Neuronal stem cell (in vitro differentiated cells): ENCODE measurements around the gene CCNT1.

Experiments used
- DNase-seq: peaks from one replicate; pipeline ENCODE4 v3.0.0-alpha.2; 2013; ENCODE audit warnings: low spot score
- H2AFZ ChIP-seq: one replicate; pipeline ENCODE4 v1.6.1; 2013; ENCODE audit warnings: mild to moderate bottlenecking, low read length, inconsistent platforms
- H2AK5ac ChIP-seq: 2 replicates; pipeline ENCODE4 v1.6.1; 2013; ENCODE audit warnings: low read depth, mild to moderate bottlenecking, inconsistent platforms, low read length, moderate library complexity, mixed read lengths
- H2BK120ac ChIP-seq: 2 replicates; pipeline ENCODE4 v1.6.1; 2013; ENCODE audit warnings: low read depth, mild to moderate bottlenecking, inconsistent platforms, low read length, moderate library complexity, mixed read lengths
- H2BK12ac ChIP-seq: one replicate; pipeline ENCODE4 v1.6.1; 2013; ENCODE audit warnings: low read length, inconsistent platforms
- H2BK15ac ChIP-seq: 2 replicates; pipeline ENCODE4 v1.6.1; 2013; ENCODE audit warnings: mild to moderate bottlenecking, low read length, inconsistent platforms, mixed read lengths
- H2BK5ac ChIP-seq: one replicate; pipeline ENCODE4 v1.6.1; 2013; ENCODE audit warnings: inconsistent platforms, mild to moderate bottlenecking, low read length, moderate library complexity
- H3K14ac ChIP-seq: one replicate; pipeline ENCODE4 v1.6.1; 2013; ENCODE audit warnings: low read length, inconsistent platforms
- H3K18ac ChIP-seq: 2 replicates; pipeline ENCODE4 v1.6.1; 2013; ENCODE audit warnings: low read length, inconsistent platforms
- H3K23ac ChIP-seq: 2 replicates; pipeline ENCODE4 v1.6.1; 2013; ENCODE audit warnings: low read depth, mild to moderate bottlenecking, mixed read lengths, low read length, inconsistent platforms; ENCODE audit not compliant: poor library complexity
- H3K27ac ChIP-seq: replicated peaks from 3 replicates; pipeline ENCODE4 v1.5.1; 2013; ENCODE audit warnings: low read length, inconsistent platforms
- H3K27me3 ChIP-seq, 3 experiments: 2 replicates each; pipeline ENCODE4 v1.6.1; 2013; ENCODE audit warnings: low read length in 3 of 3, mild to moderate bottlenecking in 2 of 3, inconsistent platforms in 1 of 3, low read depth in 1 of 3, mixed read lengths in 1 of 3, moderate library complexity in 1 of 3; ENCODE audit not compliant: control insufficient read depth in 3 of 3, insufficient read depth in 3 of 3
- H3K36me3 ChIP-seq, 2 donors: replicated peaks in 1 of 2; 2 replicates each; pipeline ENCODE4 v1.6.1; 2013; ENCODE audit warnings: low read length in 2 of 2; ENCODE audit not compliant: control insufficient read depth in 2 of 2, insufficient read depth in 2 of 2
- H3K4ac ChIP-seq: 2 replicates; pipeline ENCODE4 v1.6.1; 2013; ENCODE audit warnings: inconsistent platforms, mild to moderate bottlenecking, low read length, moderate library complexity
- H3K4me1 ChIP-seq, 2 donors: 1 replicate in 1 of 2; 2 replicates in 1 of 2; pipeline ENCODE4 v1.6.1; 2013; ENCODE audit warnings: low read length in 2 of 2, low read depth in 1 of 2; ENCODE audit not compliant: control insufficient read depth in 2 of 2, insufficient read depth in 1 of 2
- H3K4me2 ChIP-seq: one replicate; pipeline ENCODE4 v1.6.1; 2013; ENCODE audit warnings: mild to moderate bottlenecking, low read length, inconsistent platforms; ENCODE audit not compliant: insufficient read depth, poor library complexity, severe bottlenecking
- H3K4me3 ChIP-seq, 2 donors: 2 replicates each; pipeline ENCODE4 v1.5.1; 2013; ENCODE audit warnings: low read length in 2 of 2, mild to moderate bottlenecking in 2 of 2, inconsistent platforms in 1 of 2, moderate library complexity in 1 of 2
- H3K79me1 ChIP-seq: one replicate; pipeline ENCODE4 v1.6.1; 2013; ENCODE audit warnings: low read depth, mild to moderate bottlenecking, inconsistent platforms, low read length, moderate library complexity
- H3K9ac ChIP-seq: one replicate; pipeline ENCODE4 v1.6.1; 2013; ENCODE audit warnings: mild to moderate bottlenecking, low read depth, low read length, inconsistent platforms; ENCODE audit not compliant: poor library complexity
- H3K9me3 ChIP-seq, 2 donors: replicated peaks in 1 of 2; 2 replicates each; pipeline versions ENCODE3 to v1.6.1; 2013; ENCODE audit warnings: low read length in 2 of 2, mild to moderate bottlenecking in 2 of 2, inconsistent platforms in 1 of 2, low read depth in 1 of 2, mixed read lengths in 1 of 2, moderate library complexity in 1 of 2; ENCODE audit not compliant: control insufficient read depth in 2 of 2, insufficient read depth in 1 of 2
- H4K8ac ChIP-seq: one replicate; pipeline ENCODE4 v1.6.1; 2013; ENCODE audit warnings: low read depth, mild to moderate bottlenecking, inconsistent platforms, low read length, moderate library complexity
- H4K91ac ChIP-seq: one replicate; pipeline ENCODE4 v1.6.1; 2013; ENCODE audit warnings: low read length, low read depth, mild to moderate bottlenecking, inconsistent platforms; ENCODE audit not compliant: poor library complexity
- WGBS, 2 donors: extraction: QIAGEN DNeasy Blood & Tissue Kit; methylation state at CpG; one replicate each; pipeline ENCODE4 v1.1.7; 2013; ENCODE audit warnings: missing lambda C conversion rate in 2 of 2, mixed read lengths in 1 of 2; ENCODE audit not compliant: insufficient read length in 2 of 2, insufficient replicate concordance in 1 of 2; ENCODE audit errors: extremely low coverage in 2 of 2; 5-methylcytosine and 5-hydroxymethylcytosine counted together

Gene CCNT1

GRCh38 chr12:48694038-48694437 is 22.5 kb downstream of the CCNT1 start:
- Histone ChIP-seq H2BK5ac (no peak overlapping the region), H2BK15ac (no peak overlapping the region), H3K4ac (no peak overlapping the region), H3K27ac (no peak overlapping the region), H4K91ac (no peak overlapping the region), H3K14ac (no peak overlapping the region), H3K4me2 (no peak overlapping the region), H3K36me3 (peaks cover 28 to 95% of the 10 kb centered on the region in 2 donors), H3K9ac (no peak overlapping the region), H3K9me3 (no peaks in the 10 kb centered on the region), H2AK5ac (no peak overlapping the region), H3K79me1 (peaks cover 2% of the 10 kb centered on the region), H2AFZ (no peak overlapping the region), H2BK12ac (no peak overlapping the region), H3K4me1 (no peaks in the 10 kb centered on the region), H3K23ac (no peak overlapping the region), H4K8ac (no peak overlapping the region), H3K27me3 (no peaks in the 10 kb centered on the region), H2BK120ac (no peak overlapping the region), H3K18ac (no peak overlapping the region), H3K4me3 (no peak overlapping the region)
- no peak for DNase-seq
- WGBS, 2 donors, result no CpG with 5 or more reads among the region's 6 CpGs

GRCh38 chr12:48693572-48693971 is 22.9 kb downstream of the CCNT1 start:
- Histone ChIP-seq H2AK5ac (no peak overlapping the region), H3K9me3 (no peaks in the 10 kb centered on the region), H3K18ac (no peak overlapping the region), H2BK120ac (no peak overlapping the region), H2BK15ac (no peak overlapping the region), H3K36me3 (peaks cover 28 to 96% of the 10 kb centered on the region in 2 donors), H3K23ac (no peak overlapping the region), H2BK5ac (no peak overlapping the region), H4K91ac (no peak overlapping the region), H3K27me3 (no peaks in the 10 kb centered on the region), H3K9ac (no peak overlapping the region), H3K27ac (no peak overlapping the region), H4K8ac (no peak overlapping the region), H3K14ac (no peak overlapping the region), H3K4me3 (no peak overlapping the region), H3K79me1 (peaks cover 2% of the 10 kb centered on the region), H2BK12ac (no peak overlapping the region), H3K4ac (no peak overlapping the region), H2AFZ (no peak overlapping the region), H3K4me2 (no peak overlapping the region), H3K4me1 (no peaks in the 10 kb centered on the region)
- no peak for DNase-seq
- WGBS, 2 donors, result no CpG with 5 or more reads among the region's 6 CpGs

- no peak overlapping the region for H3K27ac ChIP-seq
- H3K4ac ChIP-seq, result no peak overlapping the region
- H3K27me3 ChIP-seq, result no peaks in the 10 kb centered on the region
- no peak overlapping the region for H2BK120ac ChIP-seq
- no peak overlapping the region for H2BK5ac ChIP-seq
- no peak overlapping the region for H4K8ac ChIP-seq
- H3K4me2 ChIP-seq, result no peak overlapping the region
- no peak overlapping the region for H2BK12ac ChIP-seq
- H3K23ac ChIP-seq, result no peak overlapping the region
- no peak for DNase-seq
- H3K36me3 ChIP-seq, result peaks cover 29 to 100% of the 10 kb centered on the region in 2 donors
- H2AK5ac ChIP-seq, result no peak overlapping the region
- H3K4me1 ChIP-seq, result no peaks in the 10 kb centered on the region
- H3K9me3 ChIP-seq, result no peaks in the 10 kb centered on the region
- H3K9ac ChIP-seq, result no peak overlapping the region
- H4K91ac ChIP-seq, result no peak overlapping the region
- no peak overlapping the region for H2AFZ ChIP-seq
- WGBS, 2 donors, result no CpG with 5 or more reads among the region's 2 CpGs
- no peak overlapping the region for H3K4me3 ChIP-seq
- no peak overlapping the region for H3K14ac ChIP-seq
- H3K79me1 ChIP-seq, result peaks cover 2% of the 10 kb centered on the region
- H2BK15ac ChIP-seq, result no peak overlapping the region
- H3K18ac ChIP-seq, result no peak overlapping the region
Measured at GRCh38 chr12:48691826-48692487, 24.6 kb downstream of the CCNT1 start.

- no peak overlapping the region for H2BK12ac ChIP-seq
- H3K14ac ChIP-seq, result no peak overlapping the region
- H4K8ac ChIP-seq, result no peak overlapping the region
- H3K23ac ChIP-seq, result no peak overlapping the region
- H2BK120ac ChIP-seq, result no peak overlapping the region
- WGBS, 2 donors, result no CpG with 5 or more reads among the region's 4 CpGs
- no peak overlapping the region for H4K91ac ChIP-seq
- H3K36me3 ChIP-seq, result peaks cover 26 to 90% of the 10 kb centered on the region in 2 donors
- no peaks in the 10 kb centered on the region for H3K27me3 ChIP-seq
- no peak overlapping the region for H2BK5ac ChIP-seq
- H3K4me3 ChIP-seq, result no peak overlapping the region
- peaks cover 2% of the 10 kb centered on the region for H3K79me1 ChIP-seq
- H3K4ac ChIP-seq, result no peak overlapping the region
- DNase-seq, result no peak
- no peak overlapping the region for H3K9ac ChIP-seq
- H3K4me1 ChIP-seq, result no peaks in the 10 kb centered on the region
- no peaks in the 10 kb centered on the region for H3K9me3 ChIP-seq
- H2AFZ ChIP-seq, result no peak overlapping the region
- no peak overlapping the region for H3K18ac ChIP-seq
- H3K4me2 ChIP-seq, result no peak overlapping the region
- H3K27ac ChIP-seq, result no peak overlapping the region
- no peak overlapping the region for H2AK5ac ChIP-seq
- H2BK15ac ChIP-seq, result no peak overlapping the region
Measured at GRCh38 chr12:48690990-48691389, 25.5 kb downstream of the CCNT1 start.
